ENCODE measurements around the gene KIR3DL1. TPM values are rescaled to one million over a fixed set of nuclear protein-coding genes. Genes with fewer than 3 reads are reported as not detected.
"Not testable (repeated sequence)": the region's sequence is repeated elsewhere in the genome, so short reads cannot be mapped to it uniquely, and the experiment has no call there.

KIR3DL1 gene
- total RNA-seq, 2 experiments from 2014 or later, result not detected

- H3K9me3 Mint-ChIP-seq; intact Hi-C loops (cut with micrococcal nuclease); H3K27ac Mint-ChIP-seq; POLR2A ChIA-PET; DNase-seq; H3K27me3 Mint-ChIP-seq; H3K4me3 Mint-ChIP-seq; CTCF ChIA-PET; H3K4me1 Mint-ChIP-seq (ENCODE audit: low read depth); H3K36me3 Mint-ChIP-seq: not testable (repeated sequence)
These were observed 11.8 kb downstream of the KIR3DL1 start for GRCh38 chr19:54828064-54828463.

DNA sequence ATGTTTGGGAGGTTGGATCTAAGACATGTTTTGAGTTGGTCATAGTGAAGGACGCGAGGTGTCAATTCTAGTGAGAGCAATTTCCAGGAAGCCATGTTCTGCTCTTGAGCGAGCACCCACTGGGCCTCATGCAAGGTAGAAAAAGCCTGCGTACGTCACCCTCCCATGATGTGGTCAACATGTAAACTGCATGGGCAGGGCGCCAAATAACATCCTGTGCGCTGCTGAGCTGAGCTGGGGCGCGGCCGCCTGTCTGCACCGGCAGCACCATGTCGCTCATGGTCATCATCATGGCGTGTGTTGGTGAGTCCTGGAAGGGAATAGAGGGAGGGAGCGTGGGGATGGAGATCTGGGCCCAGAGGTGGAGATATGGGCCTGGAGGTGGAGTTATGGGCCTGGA is 16.2 kb downstream of the KIR3DL1 start, which contains the start of gene KIR2DS4:
KIR2DS4 (plus strand) TSS at position 181 of the 400 bp plus-strand sequence.
- DNase-seq; POLR2A ChIA-PET; CTCF ChIA-PET; H3K27me3 Mint-ChIP-seq; intact Hi-C loops (cut with micrococcal nuclease); H3K4me1 Mint-ChIP-seq (ENCODE audit: low read depth); H3K27ac Mint-ChIP-seq; H3K36me3 Mint-ChIP-seq; H3K9me3 Mint-ChIP-seq; H3K4me3 Mint-ChIP-seq: not testable (repeated sequence)

GRCh38 chr19:54835126-54835525 is 18.9 kb downstream of the KIR3DL1 start:
- H3K4me1 Mint-ChIP-seq (ENCODE audit: low read depth); H3K36me3 Mint-ChIP-seq; DNase-seq; CTCF ChIA-PET; H3K4me3 Mint-ChIP-seq; POLR2A ChIA-PET; intact Hi-C loops (cut with micrococcal nuclease); H3K27ac Mint-ChIP-seq; H3K9me3 Mint-ChIP-seq; H3K27me3 Mint-ChIP-seq: not testable (repeated sequence)

- H3K4me3 Mint-ChIP-seq; H3K27me3 Mint-ChIP-seq; POLR2A ChIA-PET; H3K4me1 Mint-ChIP-seq (ENCODE audit: low read depth); H3K9me3 Mint-ChIP-seq; intact Hi-C loops (cut with micrococcal nuclease); H3K36me3 Mint-ChIP-seq; DNase-seq; H3K27ac Mint-ChIP-seq; CTCF ChIA-PET: not testable (repeated sequence)
These were observed 21.3 kb downstream of the KIR3DL1 start for GRCh38 chr19:54837522-54837921.

- H3K27me3 Mint-ChIP-seq; H3K4me3 Mint-ChIP-seq; intact Hi-C loops (cut with micrococcal nuclease); DNase-seq; H3K4me1 Mint-ChIP-seq (ENCODE audit: low read depth); H3K27ac Mint-ChIP-seq; POLR2A ChIA-PET; H3K9me3 Mint-ChIP-seq; CTCF ChIA-PET; H3K36me3 Mint-ChIP-seq: not testable (repeated sequence)
These were observed 26.9 kb downstream of the KIR3DL1 start for GRCh38 chr19:54843171-54843570.

GRCh38 chr19:54850061-54850640 is 33.9 kb downstream of the KIR3DL1 start, which contains the start of gene KIR3DL2:
Gene KIR3DL2 (plus strand): TSS chr19:54850443. CDS start chr19:54850476, 33 bp downstream.
- H3K36me3 Mint-ChIP-seq; DNase-seq; H3K4me1 Mint-ChIP-seq (ENCODE audit: low read depth); POLR2A ChIA-PET; CTCF ChIA-PET; H3K4me3 Mint-ChIP-seq; intact Hi-C loops (cut with micrococcal nuclease); H3K27me3 Mint-ChIP-seq; H3K9me3 Mint-ChIP-seq: not testable (repeated sequence)
- peak within 1 kb of the TSS; percentile 46 for H3K27ac Mint-ChIP-seq

DNA sequence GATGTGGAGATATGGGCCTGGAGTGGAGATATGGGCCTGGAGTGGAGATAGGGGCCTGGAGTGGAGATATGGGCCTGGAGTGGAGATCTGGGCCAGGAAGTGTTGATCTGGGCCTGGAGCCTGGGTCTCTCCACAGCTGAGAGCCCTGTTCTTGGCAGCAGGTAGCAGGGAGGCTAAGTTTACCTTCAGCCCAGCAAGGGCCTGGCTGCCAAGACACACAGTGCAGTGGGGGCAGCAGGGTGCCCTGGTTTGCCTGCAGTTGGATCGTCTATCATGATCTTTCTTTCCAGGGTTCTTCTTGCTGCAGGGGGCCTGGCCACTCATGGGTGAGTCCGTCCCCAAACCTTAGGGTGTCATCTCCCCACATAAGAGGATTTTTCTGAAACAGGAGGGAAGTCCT is 34.7 kb downstream of the KIR3DL1 start:
- Mint-ChIP-seq H3K4me1 (ENCODE audit: low read depth) (no peaks in the 10 kb centered on the region), H3K36me3 (no peaks in the 10 kb centered on the region), H3K27ac (no peak overlapping the region), H3K27me3 (peaks cover 5% of the 10 kb centered on the region), H3K4me3 (no peak overlapping the region), H3K9me3 (peaks cover 1% of the 10 kb centered on the region)
- CTCF ChIA-PET, result no interaction called here
- intact Hi-C loops (cut with micrococcal nuclease), result no loop called here
- no peak for DNase-seq
- POLR2A ChIA-PET, result no interaction called here

- DNase-seq, result no peak
- ChIA-PET CTCF (no interaction called here), POLR2A (no interaction called here)
- intact Hi-C loops (cut with micrococcal nuclease), result no loop called here
- no peak overlapping the region for H3K27ac Mint-ChIP-seq
- no peaks in the 10 kb centered on the region for H3K9me3 Mint-ChIP-seq
- no peak overlapping the region for H3K4me3 Mint-ChIP-seq
- no peaks in the 10 kb centered on the region for H3K36me3 Mint-ChIP-seq
- no peaks in the 10 kb centered on the region for H3K4me1 Mint-ChIP-seq (ENCODE audit: low read depth)
- peaks cover 5% of the 10 kb centered on the region for H3K27me3 Mint-ChIP-seq
These were observed 35.1 kb downstream of the KIR3DL1 start for GRCh38 chr19:54851353-54851752.

DNA sequence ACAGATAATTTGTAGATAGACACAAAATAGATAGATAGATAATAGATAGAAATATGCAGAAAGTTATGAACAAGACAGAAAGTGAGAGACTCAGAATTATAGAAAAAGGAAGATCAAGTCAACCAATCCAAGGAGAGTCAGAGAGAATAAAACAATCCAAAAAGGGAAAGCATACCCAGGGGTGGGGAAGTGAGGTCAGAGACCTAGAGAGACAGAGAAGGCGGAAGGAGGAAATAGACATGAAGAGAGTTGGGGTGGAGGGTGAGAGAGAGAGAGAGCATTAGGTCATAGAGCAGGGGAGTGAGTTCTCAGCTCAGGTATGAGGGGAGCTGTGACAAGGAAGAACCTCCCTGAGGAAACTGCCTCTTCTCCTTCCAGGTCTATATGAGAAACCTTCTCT is 39.0 kb downstream of the KIR3DL1 start:
- H3K4me1 Mint-ChIP-seq (ENCODE audit: low read depth); H3K27me3 Mint-ChIP-seq; H3K27ac Mint-ChIP-seq; intact Hi-C loops (cut with micrococcal nuclease); CTCF ChIA-PET; H3K4me3 Mint-ChIP-seq; DNase-seq; POLR2A ChIA-PET; H3K9me3 Mint-ChIP-seq; H3K36me3 Mint-ChIP-seq: not testable (repeated sequence)

DNA sequence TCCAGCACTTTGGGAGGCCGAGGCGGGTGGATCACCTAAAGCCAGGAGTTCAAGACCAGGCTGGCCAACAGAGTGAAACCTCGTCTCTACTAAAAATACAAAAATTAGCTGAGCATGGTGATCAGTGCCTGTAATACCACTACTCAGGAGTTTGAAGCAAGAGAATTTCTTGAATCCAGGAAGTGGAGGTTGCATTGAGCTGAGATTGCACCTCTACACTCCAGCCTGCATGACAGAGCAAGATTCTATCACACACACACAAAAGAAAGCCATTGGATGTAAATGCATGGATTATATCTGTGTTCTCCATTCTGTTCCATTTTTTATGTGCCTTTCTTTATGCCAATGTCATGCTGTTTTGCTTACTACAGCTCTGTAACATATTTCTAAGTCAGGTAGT is 42.2 kb downstream of the KIR3DL1 start:
- DNase-seq; H3K4me3 Mint-ChIP-seq; POLR2A ChIA-PET; H3K9me3 Mint-ChIP-seq; intact Hi-C loops (cut with micrococcal nuclease); H3K4me1 Mint-ChIP-seq (ENCODE audit: low read depth); CTCF ChIA-PET; H3K27ac Mint-ChIP-seq; H3K36me3 Mint-ChIP-seq: not testable (repeated sequence)
- peaks cover 10% of the 10 kb centered on the region for H3K27me3 Mint-ChIP-seq

DNA sequence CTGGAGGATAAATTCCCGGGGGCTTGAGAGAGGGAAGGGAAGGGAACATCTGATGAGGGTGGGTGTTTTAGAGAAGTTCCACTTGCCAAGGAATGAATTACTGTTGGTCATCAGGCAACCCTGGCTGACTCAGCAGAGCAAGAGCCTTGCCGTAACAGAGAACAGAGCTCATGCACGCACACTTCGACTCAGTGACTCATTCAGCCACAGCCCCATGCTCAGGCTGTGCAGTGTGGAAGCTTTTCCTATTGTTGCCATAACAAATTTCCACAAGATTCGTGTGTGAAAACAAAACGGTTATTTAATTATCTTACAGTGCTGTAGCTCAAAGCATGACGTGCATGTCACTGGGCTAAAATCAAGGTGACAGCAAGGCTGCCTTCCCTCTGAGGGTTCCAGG is 43.2 kb downstream of the KIR3DL1 start:
- CTCF ChIA-PET, H3K27ac Mint-ChIP-seq: not testable (repeated sequence)

GRCh38 chr19:54863459-54863858 is 47.2 kb downstream of the KIR3DL1 start:
- CTCF ChIA-PET; H3K27ac Mint-ChIP-seq; H3K9me3 Mint-ChIP-seq; intact Hi-C loops (cut with micrococcal nuclease); H3K36me3 Mint-ChIP-seq; DNase-seq; H3K4me3 Mint-ChIP-seq; H3K4me1 Mint-ChIP-seq (ENCODE audit: low read depth); POLR2A ChIA-PET: not testable (repeated sequence)
- H3K27me3 Mint-ChIP-seq, result peaks cover 17% of the 10 kb centered on the region

More for the DNA sequence above, 43.2 kb downstream of the KIR3DL1 start:
- H3K4me1 Mint-ChIP-seq (ENCODE audit: low read depth); intact Hi-C loops (cut with micrococcal nuclease); H3K9me3 Mint-ChIP-seq; H3K4me3 Mint-ChIP-seq; DNase-seq; POLR2A ChIA-PET; H3K27me3 Mint-ChIP-seq; H3K36me3 Mint-ChIP-seq: not testable (repeated sequence)

DNA sequence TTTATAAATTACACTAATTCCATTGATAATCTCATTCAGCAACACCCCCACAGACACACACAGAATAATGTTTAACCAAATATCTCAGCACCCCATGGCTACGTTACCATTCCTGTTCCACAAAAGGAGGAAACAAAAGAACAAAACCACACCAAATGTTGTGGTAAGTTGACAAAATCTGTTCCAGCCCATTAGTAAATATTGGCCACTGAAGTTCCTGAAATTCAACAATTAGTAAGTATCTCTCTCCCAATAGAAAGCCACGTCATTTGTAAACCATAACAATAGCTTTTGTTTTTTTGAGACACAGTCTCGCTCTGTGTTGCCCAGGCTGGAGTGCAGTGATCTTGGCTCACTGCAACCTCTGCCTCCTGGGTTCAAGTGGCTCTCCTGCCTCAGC is 55.4 kb downstream of the KIR3DL1 start:
- DNase-seq, result no peak
- intact Hi-C loops (cut with micrococcal nuclease), result no loop called here
- Mint-ChIP-seq H3K9me3 (no peaks in the 10 kb centered on the region), H3K36me3 (peaks cover 2% of the 10 kb centered on the region), H3K4me3 (no peak overlapping the region), H3K4me1 (ENCODE audit: low read depth) (no peaks in the 10 kb centered on the region), H3K27me3 (peaks cover 8% of the 10 kb centered on the region), H3K27ac (no peak overlapping the region)
- CTCF ChIA-PET, result no interaction called here
- POLR2A ChIA-PET, result no interaction called here

Data from activated CD4-positive, alpha-beta memory T cell treated with anti-CD3 and anti-CD28 coated beads for 36 hours (primary cell).